Skeletal muscle tissue (tissue), 4 donors: ENCODE data around the gene SPCS3. TPM values are rescaled to one million over a fixed set of nuclear protein-coding genes. Genes with fewer than 3 reads are reported as not detected.

Experiments used
- H3K27ac ChIP-seq: one replicate; pipeline ENCODE4 v1.7.0; 2013; ENCODE audit warnings: mild to moderate bottlenecking, low read depth, low read length, inconsistent platforms
- H3K27me3 ChIP-seq, 3 donors: one replicate each; pipeline ENCODE4 v1.7.0; 2013; ENCODE audit warnings: low read length in 3 of 3; ENCODE audit not compliant: control insufficient read depth in 3 of 3, insufficient read depth in 3 of 3
- H3K36me3 ChIP-seq, 3 donors: one replicate each; pipeline ENCODE4 v1.7.0; 2013; ENCODE audit warnings: low read length in 3 of 3; ENCODE audit not compliant: control insufficient read depth in 3 of 3, insufficient read depth in 3 of 3
- H3K4me1 ChIP-seq, 3 donors: one replicate each; pipeline ENCODE4 v1.7.0; 2013; ENCODE audit warnings: low read length in 3 of 3, mild to moderate bottlenecking in 3 of 3; ENCODE audit not compliant: control insufficient read depth in 3 of 3, insufficient read depth in 3 of 3
- H3K4me3 ChIP-seq, 3 donors: one replicate each; pipeline ENCODE4 v1.7.0; 2013; ENCODE audit warnings: low read length in 3 of 3
- H3K9ac ChIP-seq, 3 donors: one replicate each; pipeline ENCODE4 v1.7.0; 2013; ENCODE audit warnings: low read length in 3 of 3, mild to moderate bottlenecking in 3 of 3, moderate library complexity in 2 of 3, low read depth in 1 of 3
- H3K9me3 ChIP-seq, 3 donors: one replicate each; pipeline ENCODE4 v1.7.0; 2013; ENCODE audit warnings: low read length in 3 of 3; ENCODE audit not compliant: control insufficient read depth in 3 of 3
- total RNA-seq: library from RNA; depleted of rRNA; stranded (reverse); fragments of >200 nt; gene quantifications from one replicate; pipeline ENCODE4 v1.2.3, GENCODE V29; 2014
- donor health status: Osteomylitis.

Gene SPCS3
- total RNA-seq, 1 donor from 2014 or later: 47.5 TPM

DNA sequence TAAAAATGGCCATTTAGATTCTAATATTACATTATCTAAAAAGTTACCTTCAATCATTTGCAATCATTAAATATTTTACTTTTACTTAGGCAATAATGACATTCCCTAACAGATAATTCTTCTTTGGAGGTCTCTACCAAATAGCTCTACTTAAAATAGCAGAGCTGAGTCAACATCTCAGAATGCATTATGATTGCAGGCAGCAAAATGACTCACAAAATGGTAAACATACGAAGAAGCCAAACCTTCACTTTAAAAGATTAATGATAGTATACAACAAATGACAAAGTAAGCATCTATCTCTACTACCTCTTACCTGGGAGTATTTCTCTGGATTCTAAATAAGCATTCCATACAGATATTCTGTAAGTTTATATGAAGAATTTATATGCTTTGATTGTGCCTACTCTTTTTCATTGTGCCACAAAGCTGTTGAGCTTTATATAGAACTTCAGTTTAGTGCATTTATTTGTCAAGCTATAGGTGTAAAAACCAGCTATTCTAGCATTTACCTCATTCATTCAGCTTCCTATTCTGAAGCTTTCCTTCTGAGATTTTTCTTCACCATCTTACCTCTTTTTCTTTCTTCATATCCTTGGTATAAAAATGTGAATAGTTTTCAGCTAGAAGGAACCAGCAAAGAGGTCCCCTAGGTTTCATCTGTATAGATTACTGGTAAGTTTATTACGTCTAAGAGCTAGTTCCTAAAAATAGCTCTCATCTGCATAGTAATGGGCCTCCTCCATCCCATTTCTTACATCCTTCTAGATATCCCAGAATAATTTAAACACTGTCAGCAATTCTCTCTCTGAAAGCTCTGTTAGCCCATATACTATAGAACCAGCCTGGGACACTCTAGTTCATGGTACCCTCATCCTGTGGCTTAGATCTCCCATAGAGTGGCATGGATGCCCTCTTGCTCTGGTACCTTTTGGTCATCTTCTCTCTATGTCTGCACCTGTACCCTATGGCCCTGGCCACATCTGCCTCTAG, 17.2 kb upstream of the SPCS3 start:
- no peaks in the 10 kb centered on the region for H3K4me1 ChIP-seq

DNA sequence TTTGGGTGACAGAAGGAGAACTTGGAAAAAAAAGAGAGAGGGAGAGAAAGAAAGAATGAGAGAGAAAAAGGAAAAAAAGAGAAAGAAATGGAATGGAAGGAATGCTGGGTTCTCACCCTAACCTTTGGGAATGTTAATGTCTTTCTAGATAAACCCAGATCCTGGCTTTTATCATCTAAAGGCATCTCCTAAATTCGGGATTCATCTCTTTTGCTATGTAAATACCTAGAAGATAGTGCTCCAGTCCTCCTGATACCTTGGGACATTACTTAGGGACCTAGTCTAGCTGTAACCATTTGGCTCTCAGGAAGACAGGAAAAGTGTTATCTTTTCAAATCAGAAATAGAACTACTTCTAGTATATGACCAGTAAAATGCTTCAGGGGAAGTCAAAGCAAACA, 15.8 kb upstream of the SPCS3 start:
- Histone ChIP-seq H3K9ac (no peak overlapping the region), H3K27me3 (no peaks in the 10 kb centered on the region), H3K27ac (no peak overlapping the region), H3K4me3 (no peak overlapping the region), H3K36me3 (no peaks in the 10 kb centered on the region), H3K9me3 (no peaks in the 10 kb centered on the region), H3K4me1 (no peaks in the 10 kb centered on the region)

More for the DNA sequence above, 17.2 kb upstream of the SPCS3 start:
- no peaks in the 10 kb centered on the region for H3K36me3 ChIP-seq
- no peaks in the 10 kb centered on the region for H3K9me3 ChIP-seq
- no peak overlapping the region for H3K9ac ChIP-seq
- no peaks in the 10 kb centered on the region for H3K27me3 ChIP-seq
- no peak overlapping the region for H3K27ac ChIP-seq
- no peak overlapping the region for H3K4me3 ChIP-seq

GRCh38 chr4:176306837-176307665, 12.7 kb upstream of the SPCS3 start:
- Histone ChIP-seq H3K9ac (no peak overlapping the region), H3K27me3 (no peaks in the 10 kb centered on the region), H3K9me3 (no peaks in the 10 kb centered on the region), H3K27ac (no peak overlapping the region), H3K4me1 (no peaks in the 10 kb centered on the region), H3K36me3 (no peaks in the 10 kb centered on the region), H3K4me3 (no peak overlapping the region)

DNA sequence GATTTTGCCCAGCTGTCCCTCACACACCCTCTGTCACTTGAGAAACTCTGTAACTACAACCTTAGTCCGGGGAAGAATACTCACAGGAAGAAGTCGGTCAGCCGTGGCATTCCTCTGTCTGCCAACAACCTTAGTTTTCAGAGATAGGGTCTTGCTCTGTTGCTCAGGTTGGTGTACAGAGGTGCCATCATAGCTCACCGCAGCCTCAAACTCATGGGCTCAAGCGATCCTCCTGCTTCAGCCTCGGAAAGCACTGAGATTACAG, 12.2 kb upstream of the SPCS3 start:
- no peaks in the 10 kb centered on the region for H3K36me3 ChIP-seq
- no peak overlapping the region for H3K27ac ChIP-seq
- no peak overlapping the region for H3K9ac ChIP-seq
- H3K4me3 ChIP-seq: no peak overlapping the region
- no peaks in the 10 kb centered on the region for H3K9me3 ChIP-seq
- no peaks in the 10 kb centered on the region for H3K27me3 ChIP-seq
- H3K4me1 ChIP-seq: no peaks in the 10 kb centered on the region

- no peaks in the 10 kb centered on the region for H3K4me1 ChIP-seq
These were observed 11.3 kb upstream of the SPCS3 start for GRCh38 chr4:176308441-176308840.

DNA sequence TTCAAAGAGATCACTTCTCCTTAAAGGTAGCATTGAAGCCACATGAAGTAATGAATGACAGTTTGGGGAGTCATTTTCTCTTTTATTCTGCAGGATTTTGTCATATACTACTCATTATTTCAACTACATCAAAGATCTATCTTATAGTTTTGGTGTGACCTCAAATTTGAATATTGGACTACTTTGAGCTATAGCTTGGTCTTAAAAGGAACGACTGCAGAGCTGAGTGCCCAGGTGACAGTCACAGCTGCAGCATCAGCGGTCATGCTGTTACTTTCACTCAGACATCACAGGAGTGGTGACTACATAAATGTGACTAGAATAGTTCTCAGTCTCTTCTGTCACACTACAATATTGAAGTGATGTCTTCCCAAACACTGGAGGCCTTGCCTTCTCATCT, 10.7 kb upstream of the SPCS3 start:
- H3K27me3 ChIP-seq: no peaks in the 10 kb centered on the region
- no peaks in the 10 kb centered on the region for H3K4me1 ChIP-seq
- H3K4me3 ChIP-seq: no peak overlapping the region
- H3K27ac ChIP-seq: no peak overlapping the region
- no peaks in the 10 kb centered on the region for H3K36me3 ChIP-seq
- no peaks in the 10 kb centered on the region for H3K9me3 ChIP-seq
- no peak overlapping the region for H3K9ac ChIP-seq

More at GRCh38 chr4:176308441-176308840, 11.3 kb upstream of the SPCS3 start:
- Histone ChIP-seq H3K27ac (no peak overlapping the region), H3K4me3 (no peak overlapping the region), H3K9ac (no peak overlapping the region), H3K27me3 (no peaks in the 10 kb centered on the region), H3K36me3 (no peaks in the 10 kb centered on the region), H3K9me3 (no peaks in the 10 kb centered on the region)

DNA sequence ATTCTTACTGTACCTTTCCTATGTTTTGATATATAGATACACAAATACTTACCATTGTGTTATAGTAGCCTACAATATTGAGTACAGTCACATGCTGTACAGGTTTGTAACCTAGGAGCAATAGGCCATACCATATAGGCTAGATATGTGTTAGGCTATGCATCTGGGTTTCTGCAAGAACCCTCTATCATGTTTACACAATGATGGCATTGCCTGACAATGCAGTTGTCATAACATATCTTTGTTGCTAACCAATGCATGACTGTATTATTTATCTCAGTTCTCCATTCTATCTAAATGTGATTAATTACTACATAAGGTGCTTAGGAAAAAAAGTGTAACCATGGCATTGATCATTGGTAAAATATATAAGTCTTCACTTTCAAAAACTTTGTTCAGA, 10.0 kb upstream of the SPCS3 start:
- Histone ChIP-seq H3K4me3 (no peak overlapping the region), H3K9me3 (no peaks in the 10 kb centered on the region), H3K27ac (no peak overlapping the region), H3K4me1 (no peaks in the 10 kb centered on the region), H3K9ac (no peak overlapping the region), H3K27me3 (no peaks in the 10 kb centered on the region), H3K36me3 (no peaks in the 10 kb centered on the region)

DNA sequence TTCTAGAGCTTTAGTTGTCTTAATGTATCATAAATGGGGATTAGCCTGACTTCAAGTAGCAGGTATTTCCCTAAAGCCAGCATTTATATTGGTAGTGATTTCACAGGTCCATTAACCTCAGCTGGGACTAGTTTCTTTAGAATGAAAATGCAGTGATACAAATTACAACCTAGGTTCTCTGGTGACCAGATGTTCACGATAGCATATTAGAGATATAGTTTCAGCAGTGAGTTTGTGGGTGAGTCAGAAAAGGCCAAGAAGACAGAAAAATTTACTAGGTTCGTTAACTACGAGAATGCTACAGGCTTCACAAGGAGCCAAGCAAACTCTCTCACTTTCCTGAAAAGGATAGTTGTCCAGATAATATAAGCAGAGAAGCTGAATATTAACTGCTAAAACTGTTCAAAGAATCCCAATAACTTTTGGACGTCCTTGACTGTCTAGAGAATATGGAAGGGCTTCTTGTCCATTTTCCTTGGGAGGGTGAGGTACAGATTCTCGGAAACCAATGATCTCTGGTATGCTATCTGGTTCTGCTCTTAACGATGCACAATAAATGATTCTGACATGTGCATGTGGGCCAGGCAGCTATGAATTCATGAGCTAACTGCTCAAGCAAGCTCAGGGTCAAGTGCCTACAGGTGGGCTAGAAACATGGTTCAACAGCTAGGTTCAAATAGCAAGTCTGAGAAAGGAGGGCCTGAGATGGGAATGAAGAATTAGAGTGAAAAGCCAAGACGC, 6.0 kb upstream of the SPCS3 start:
- Histone ChIP-seq H3K4me1 (no peaks in the 10 kb centered on the region), H3K36me3 (no peaks in the 10 kb centered on the region), H3K4me3 (no peak overlapping the region), H3K9me3 (no peaks in the 10 kb centered on the region), H3K27me3 (no peaks in the 10 kb centered on the region), H3K9ac (no peak overlapping the region), H3K27ac (no peak overlapping the region)

DNA sequence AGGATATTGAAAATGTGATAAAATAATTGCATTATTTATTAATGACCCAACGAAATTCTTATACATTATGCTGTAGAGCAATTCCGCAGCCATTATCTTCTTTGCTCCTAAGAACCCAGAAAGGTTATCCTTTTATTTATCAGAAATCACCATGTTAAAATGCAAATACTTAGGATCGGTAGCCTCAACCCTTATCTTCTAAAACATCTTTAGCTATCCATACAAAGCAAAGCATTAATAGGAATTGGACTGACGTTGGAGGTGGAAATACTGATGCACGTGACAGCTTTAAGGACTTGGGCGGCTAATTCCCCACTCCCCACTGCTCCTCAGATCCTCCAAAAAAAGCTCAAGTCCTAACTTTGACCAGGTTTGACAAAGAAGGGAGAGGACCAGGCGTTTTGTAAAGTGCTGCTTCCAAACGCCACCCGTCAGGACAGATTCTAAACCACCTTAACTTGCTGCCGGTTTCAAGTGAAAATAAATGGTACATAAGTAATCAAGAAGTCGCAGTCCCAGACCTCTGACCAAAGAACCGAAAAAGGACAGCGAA, 539 bp upstream of the SPCS3 start:
- peak overlapping the region; percentile 89 for H3K27ac ChIP-seq
- peaks cover 9 to 17% (median 12%) of the 10 kb centered on the region in 3 donors for H3K4me1 ChIP-seq
- no peaks in the 10 kb centered on the region for H3K9me3 ChIP-seq
- H3K9ac ChIP-seq: peak overlapping the region; percentile 79 to 89 (median 87)
- no peaks in the 10 kb centered on the region for H3K27me3 ChIP-seq
- H3K4me3 ChIP-seq: peak overlapping the region; percentile 70 to 89 (median 78)
- no peaks in the 10 kb centered on the region for H3K36me3 ChIP-seq
